Epithelial cell of proximal tubule (primary cell): ENCODE data around the gene CCDC157. TPM values are rescaled to one million over a fixed set of nuclear protein-coding genes. Genes with fewer than 3 reads are reported as not detected.
A peak's percentile ranks its signal among the peaks of the same experiment; 100 is the strongest.

ENCODE experiments used
- DNase-seq: peaks from one replicate; pipeline ENCODE4 v3.0.0-alpha.2; 2011; ENCODE audit warnings: low read depth
- H3K4me3 ChIP-seq: 2 replicates; pipeline ENCODE4 v1.5.1; 2011; ENCODE audit warnings: low read depth, mild to moderate bottlenecking, low read length
- CTCF ChIP-seq: conservative IDR thresholded peaks from 2 replicates; pipeline ENCODE4 v1.5.1; 2012; ENCODE audit warnings: low read depth, mild to moderate bottlenecking, low read length
- total RNA-seq: library from RNA; depleted of rRNA; stranded (reverse); fragments of >200 nt; gene quantifications from 2 replicates; pipeline ENCODE4 v1.2.3, GENCODE V29; 2015

The CCDC157 gene
- 2.2 and 5.0 TPM in 2 replicates for total RNA-seq

- H3K4me3 ChIP-seq = peak within 1 kb of the TSS; percentile 90
- no peak for TF ChIP-seq CTCF
- DNase-seq = peak; percentile 41
Measured at GRCh38 chr22:30356449-30357235, at the start of gene CCDC157, which contains the start of gene SF3A1. TSS of gene CCDC157 (plus strand) at chr22:30357007. CDS start at chr22:30366001, 8,994 bp downstream. TSS of gene SF3A1 (minus strand) at chr22:30356894. CDS start at chr22:30356792, 102 bp downstream.

- DNase-seq = no peak
- TF ChIP-seq CTCF = no peak
- H3K4me3 ChIP-seq = no peak overlapping the region
Measured at GRCh38 chr22:30307041-30307574, 49.7 kb upstream of the CCDC157 start.

- no peak for TF ChIP-seq CTCF
- DNase-seq = no peak
- no peak overlapping the region for H3K4me3 ChIP-seq
Measured at GRCh38 chr22:30308093-30308492, 48.7 kb upstream of the CCDC157 start.

GRCh38 chr22:30308518-30309230 lies 48.1 kb upstream of the CCDC157 start:
- H3K4me3 ChIP-seq = no peak overlapping the region
- DNase-seq = no peak
- no peak for TF ChIP-seq CTCF

GRCh38 chr22:30309951-30310741 lies 46.7 kb upstream of the CCDC157 start:
- DNase-seq = peak; percentile 95
- no peak for TF ChIP-seq CTCF
- H3K4me3 ChIP-seq = no peak overlapping the region

- DNase-seq = peak; percentile 87
- TF ChIP-seq CTCF = no peak
- peak overlapping the region; percentile 21 for H3K4me3 ChIP-seq
Measured at GRCh38 chr22:30310881-30311771, 45.7 kb upstream of the CCDC157 start.
